Endothelial cell of umbilical vein (primary cell): Measurements from ENCODE around the gene DNHD1. TPM values are rescaled to one million over a fixed set of nuclear protein-coding genes. Genes with fewer than 3 reads are reported as not detected.

Source experiments
- BruUV-seq: library from RNA; stranded (reverse); fragments of 400-500 nt; replicated peaks from 2 replicates; lab custom pipeline; 2021; lab: Mats Ljungman, UMichigan
- CTCF ChIA-PET: fragments of 300-600, 350-600 bp; sonication (Branson Sonifier 250); formaldehyde crosslinking; loops from one replicate; lab custom pipeline; 2021; ENCODE audit warnings: antibody characterized with exemption, inconsistent platforms; lab: Charles Lee
- POLR2A ChIA-PET: fragments of 300-600, 350-600 bp; sonication (Branson Sonifier 250); formaldehyde crosslinking; loops from one replicate; lab custom pipeline; 2021; ENCODE audit warnings: antibody characterized with exemption, inconsistent platforms; lab: Charles Lee
- DNase-seq: peaks from one replicate; pipeline ENCODE4 v3.0.0-alpha.2; 2011; ENCODE audit warnings: low read depth, low spot score
- FAIRE-seq: peaks from 2 replicates; lab custom pipeline; 2011; peaks lifted over from hg19 to GRCh38; lab: Jason Lieb, UNC
- H2AFZ ChIP-seq: 2 replicates; pipeline ENCODE4 v1.6.0; 2012; ENCODE audit warnings: low read depth, low read length, control low read depth, inconsistent platforms
- H3K27ac ChIP-seq: 2 replicates; pipeline ENCODE4 v1.5.1; 2011; ENCODE audit warnings: low read depth, mild to moderate bottlenecking, control low read depth, low read length, moderate library complexity; ENCODE audit not compliant: insufficient read depth
- H3K27me3 ChIP-seq, 2 experiments: 2 replicates each; pipeline versions ENCODE4 v1.6.0 to v1.6.1; 2011; ENCODE audit warnings: low read length in 2 of 2, mixed read lengths in 1 of 2; ENCODE audit not compliant: control insufficient read depth in 2 of 2, insufficient read depth in 2 of 2
- H3K36me3 ChIP-seq, 2 experiments: 2 replicates in 1 of 2; 3 replicates in 1 of 2; pipeline ENCODE4 v1.5.1; 2011; ENCODE audit warnings: low read length in 2 of 2, mild to moderate bottlenecking in 1 of 2, moderate library complexity in 1 of 2; ENCODE audit not compliant: control insufficient read depth in 2 of 2, insufficient read depth in 2 of 2; ENCODE audit errors: extremely low read depth in 1 of 2
- H3K4me1 ChIP-seq: 3 replicates; pipeline ENCODE4 v1.5.1; 2011; ENCODE audit warnings: mild to moderate bottlenecking, low read length; ENCODE audit not compliant: control insufficient read depth, insufficient read depth; ENCODE audit errors: extremely low read depth
- H3K4me2 ChIP-seq: 2 replicates; pipeline ENCODE4 v1.6.1; 2011; ENCODE audit warnings: low read length, control low read depth, mixed read lengths; ENCODE audit not compliant: insufficient read depth
- H3K4me3 ChIP-seq, 3 experiments: fragments of 200-600 bp in 1 of 3; sonication (generic), shearing (Covaris generic) in 1 of 3; replicated peaks in 1 of 3; 2 replicates each; pipeline ENCODE4 v1.5.1; 2011 to 2016; ENCODE audit warnings: control low read depth in 3 of 3, low read length in 3 of 3, mild to moderate bottlenecking in 2 of 3, inconsistent platforms in 1 of 3, low read depth in 1 of 3, moderate library complexity in 1 of 3; ENCODE audit not compliant: insufficient read depth in 1 of 3
- H3K79me2 ChIP-seq: 2 replicates; pipeline ENCODE4 v1.6.0; 2012; ENCODE audit warnings: low read length, inconsistent platforms; ENCODE audit not compliant: control insufficient read depth, insufficient read depth
- H3K9ac ChIP-seq: replicated peaks from 2 replicates; pipeline ENCODE3; 2011; ENCODE audit warnings: low read length, control low read depth; ENCODE audit not compliant: insufficient read depth; ENCODE audit errors: extremely low read depth
- H3K9me1 ChIP-seq: replicated peaks from 3 replicates; pipeline ENCODE4 v1.6.0; 2011; ENCODE audit warnings: mild to moderate bottlenecking, low read length; ENCODE audit not compliant: control insufficient read depth, insufficient read depth; ENCODE audit errors: extremely low read depth
- H3K9me3 ChIP-seq: replicated peaks from 2 replicates; pipeline ENCODE4 v1.5.1; 2012; ENCODE audit warnings: low read length, inconsistent platforms; ENCODE audit not compliant: control insufficient read depth, insufficient read depth
- H4K20me1 ChIP-seq: replicated peaks from 2 replicates; pipeline ENCODE3; 2011; ENCODE audit warnings: mild to moderate bottlenecking, low read length; ENCODE audit not compliant: control insufficient read depth, insufficient read depth; ENCODE audit errors: extremely low read depth
- CTCF ChIP-seq, 2 donors: IDR thresholded peaks; 1 replicate in 1 of 2; 2 replicates in 1 of 2; pipeline ENCODE4 v1.5.1; 2011; ENCODE audit warnings: low read length in 2 of 2, mild to moderate bottlenecking in 2 of 2, moderate library complexity in 2 of 2, control low read depth in 1 of 2, inconsistent platforms in 1 of 2, low read depth in 1 of 2; ENCODE audit not compliant: insufficient read depth in 1 of 2; ENCODE audit errors: extremely low read depth in 1 of 2
- EZH2 ChIP-seq: IDR thresholded peaks from 2 replicates; pipeline ENCODE4 v1.6.1; 2012; ENCODE audit warnings: borderline replicate concordance, low read depth, mild to moderate bottlenecking, moderate library complexity, low read length, inconsistent platforms; ENCODE audit not compliant: severe bottlenecking
- FOS ChIP-seq: IDR thresholded peaks from 2 replicates; pipeline ENCODE4 v1.6.1; 2011; ENCODE audit warnings: mild to moderate bottlenecking, low read length, moderate library complexity, borderline replicate concordance; ENCODE audit not compliant: insufficient read depth
- GATA2 ChIP-seq: IDR thresholded peaks from 2 replicates; pipeline ENCODE4 v1.7.0; 2011; ENCODE audit warnings: low read depth, mild to moderate bottlenecking, moderate library complexity, mixed read lengths, low read length; ENCODE audit not compliant: insufficient read length, insufficient read depth
- JUN ChIP-seq: IDR thresholded peaks from 2 replicates; pipeline ENCODE4 v1.6.1; 2011; ENCODE audit warnings: borderline replicate concordance, low read depth; ENCODE audit not compliant: insufficient read length, insufficient read depth
- MAX ChIP-seq: IDR thresholded peaks from 2 replicates; pipeline ENCODE4 v1.6.1; 2011; ENCODE audit not compliant: insufficient read depth, insufficient read length
- MYC ChIP-seq: IDR thresholded peaks from one replicate; pipeline ENCODE4 v1.6.1; 2011; ENCODE audit warnings: mild to moderate bottlenecking, low read depth, low read length
- POLR2A ChIP-seq: IDR thresholded peaks from 2 replicates; pipeline ENCODE4 v1.6.1; 2012; ENCODE audit warnings: low read depth, mild to moderate bottlenecking, control low read depth, low read length
- POLR2AphosphoS5 ChIP-seq: IDR thresholded peaks from 2 replicates; pipeline ENCODE4 v1.6.1; 2012; ENCODE audit warnings: low read depth, mild to moderate bottlenecking, control low read depth, low read length, moderate library complexity; ENCODE audit not compliant: insufficient read depth
- dilution Hi-C: fragments of 300-500 bp; cut with MboI; formaldehyde crosslinking; loops from one replicate; pipeline ENCODE4 v1.15.0; 2019; ENCODE audit warnings: low sequenced_read_pairs; ENCODE audit not compliant: extremely low pct_ligation_motif_present
- intact Hi-C: fragments of 100-400 bp; cut with micrococcal nuclease; formaldehyde crosslinking; loops from one replicate; pipeline ENCODE4 v1.10.0; 2022
- polyA plus RNA-seq, 4 experiments: library from polyadenylated mRNA; depleted of rRNA in 3 of 4; stranded (reverse) in 3 of 4; unstranded in 1 of 4; fragments of >200 nt; gene quantifications; 2 replicates each; pipeline versions ENCODE4 v1.2.1 to v1.2.3, GENCODE V29; 2011 to 2012; ENCODE audit warnings: missing spikeins in 1 of 4
- total RNA-seq: library from RNA; stranded (reverse); gene quantifications from 2 replicates; pipeline ENCODE4 v1.2.3, GENCODE V29; 2021

DNHD1 gene
- total and polyA plus RNA-seq, 2 donors (not counting 3 experiments of a cell fraction or from before 2014, with no cell fraction given), result 3.7 to 8.6 TPM

GRCh38 chr11:6452219-6452618 is 44.9 kb upstream of the DNHD1 start:
- no TSS peak for BruUV-seq
- Histone ChIP-seq H3K4me1 (no peaks in the 10 kb centered on the region), H3K9me3 (no peaks in the 10 kb centered on the region), H3K9me1 (no peaks in the 10 kb centered on the region), H4K20me1 (no peaks in the 10 kb centered on the region), H3K36me3 (peaks cover 3 to 48% of the 10 kb centered on the region in 2 experiments), H3K79me2 (no peaks in the 10 kb centered on the region), H3K9ac (no peak overlapping the region), H2AFZ (no peak overlapping the region), H3K4me2 (no peak overlapping the region), H3K27ac (no peak overlapping the region), H3K4me3 (no peak overlapping the region), H3K27me3 (no peaks in the 10 kb centered on the region)
- DNase-seq (no peak), FAIRE-seq (no peak)
- POLR2A ChIA-PET, result no interaction called here
- TF ChIP-seq GATA2 (no peak), POLR2A (no peak), MAX (no peak)
- CTCF ChIA-PET, result interaction anchor here (0.7 to 3.7 kb wide), 3 partner anchors 9 to 73 kb away, joined by 3 to 16 read pairs (median 10); no protein-coding TSS in a partner anchor
- dilution Hi-C loops (no loop called here), intact Hi-C loops (no loop called here)

- no peaks in the 10 kb centered on the region for H3K79me2 ChIP-seq
- dilution Hi-C loops, result no loop called here
- no peak for FAIRE-seq
- peaks cover 3 to 55% of the 10 kb centered on the region in 2 experiments for H3K36me3 ChIP-seq
- POLR2A ChIA-PET, result no interaction called here
- H3K9me1 ChIP-seq, result no peaks in the 10 kb centered on the region
- H2AFZ ChIP-seq, result no peak overlapping the region
- intact Hi-C loops, result no loop called here
- TF ChIP-seq MYC, result no peak
- TF ChIP-seq FOS, result no peak
- TF ChIP-seq POLR2AphosphoS5, result no peak
- no peak for TF ChIP-seq GATA2
- TF ChIP-seq MAX, result no peak
- no peak for TF ChIP-seq CTCF (IDR thresholded peaks at IDR 0.05; ENCODE audit: extremely low read depth in 1 of 2, insufficient read depth in 1 of 2, low read depth in 1 of 2, low read length in 2 of 2)
- TF ChIP-seq EZH2, result no peak
- TF ChIP-seq JUN, result no peak
- no peak for TF ChIP-seq POLR2A
- H3K9me3 ChIP-seq, result no peaks in the 10 kb centered on the region
- no TSS peak for BruUV-seq
- no peak overlapping the region for H3K9ac ChIP-seq
- H3K27me3 ChIP-seq, result no peaks in the 10 kb centered on the region
- H3K27ac ChIP-seq, result no peak overlapping the region
- no peak for DNase-seq
- H3K4me2 ChIP-seq, result no peak overlapping the region
- no peak overlapping the region for H3K4me3 ChIP-seq
- CTCF ChIA-PET, result interaction anchor here (0.6 to 3.7 kb wide), 5 partner anchors 10 to 74 kb away, joined by 3 to 18 read pairs (median 10); partner anchors contain the start of gene HPX
- no peaks in the 10 kb centered on the region for H4K20me1 ChIP-seq
- no peaks in the 10 kb centered on the region for H3K4me1 ChIP-seq
Observed at GRCh38 chr11:6453152-6453551, 43.9 kb upstream of the DNHD1 start.
